ENCODE measurements around the gene GLIS2.

GLIS2 gene

GRCh38 chr16:4361033-4361943, 45.4 kb downstream of the GLIS2 start:
- Histone ChIP-seq H2AFZ (ENCODE audit: low read depth, low read length) (no peak overlapping the region), H3K27me3 (ENCODE audit: insufficient read depth, low read length) (no peaks in the 10 kb centered on the region), H3K9me3 (ENCODE audit: low read length) (no peaks in the 10 kb centered on the region)

GRCh38 chr16:4361944-4362311, 46.1 kb downstream of the GLIS2 start:
- Histone ChIP-seq H3K4me1 (ENCODE audit: insufficient read depth, low read length) (no peaks in the 10 kb centered on the region), H3K4me3 (ENCODE audit: low read length) (no peak overlapping the region), H2AFZ (ENCODE audit: low read depth, low read length) (no peak overlapping the region), H3K9me3 (ENCODE audit: low read length) (no peaks in the 10 kb centered on the region), H3K36me3 (ENCODE audit: insufficient read depth, low read length) (peaks cover 8% of the 10 kb centered on the region), H3K27me3 (ENCODE audit: insufficient read depth, low read length) (no peaks in the 10 kb centered on the region)

More at GRCh38 chr16:4361033-4361943, 45.4 kb downstream of the GLIS2 start:
- Histone ChIP-seq H3K4me3 (ENCODE audit: low read length) (no peak overlapping the region), H3K36me3 (ENCODE audit: insufficient read depth, low read length) (peaks cover 8% of the 10 kb centered on the region), H3K4me1 (ENCODE audit: insufficient read depth, low read length) (no peaks in the 10 kb centered on the region)

DNA sequence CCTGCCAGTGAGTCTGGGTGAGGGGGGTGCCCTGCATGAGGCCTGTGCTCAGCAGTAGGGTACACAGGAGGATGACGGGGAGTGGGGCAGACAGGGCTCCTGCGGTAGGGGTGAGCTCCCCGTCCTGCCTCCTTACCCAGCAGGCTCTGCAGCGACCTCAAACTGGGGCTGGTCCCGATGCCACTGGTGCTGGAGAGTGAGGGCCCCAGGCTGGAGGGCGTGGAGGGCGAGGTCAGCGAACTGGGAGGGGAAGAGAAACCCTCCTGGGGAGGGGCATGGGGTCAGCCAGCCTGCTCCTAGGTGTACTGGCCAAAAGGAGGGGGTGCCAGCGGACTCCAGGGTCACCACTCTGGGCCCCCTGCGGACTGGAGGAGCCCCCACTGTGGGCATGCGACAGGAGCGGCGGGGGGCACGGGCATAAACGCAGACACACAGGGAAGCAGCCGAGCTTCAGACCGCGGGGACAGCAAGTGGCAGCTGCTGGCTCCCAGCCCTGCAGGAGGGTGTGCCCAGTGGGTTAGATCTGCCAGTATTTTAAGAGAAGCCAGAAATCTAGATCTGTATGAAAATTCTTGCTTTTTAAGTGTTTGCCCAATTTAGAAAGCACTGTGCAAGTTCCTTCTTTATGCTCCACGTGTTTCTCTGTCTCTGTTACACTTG, 46.7 kb downstream of the GLIS2 start:
- Histone ChIP-seq H2AFZ (ENCODE audit: low read depth, low read length) (no peak overlapping the region), H3K27me3 (ENCODE audit: insufficient read depth, low read length) (no peaks in the 10 kb centered on the region), H3K4me3 (ENCODE audit: low read length) (no peak overlapping the region), H3K36me3 (ENCODE audit: insufficient read depth, low read length) (peaks cover 8% of the 10 kb centered on the region), H3K4me1 (ENCODE audit: insufficient read depth, low read length) (no peaks in the 10 kb centered on the region), H3K9me3 (ENCODE audit: low read length) (no peaks in the 10 kb centered on the region)

GRCh38 chr16:4364196-4365013, 48.5 kb downstream of the GLIS2 start:
- Histone ChIP-seq H3K27me3 (ENCODE audit: insufficient read depth, low read length) (no peaks in the 10 kb centered on the region), H2AFZ (ENCODE audit: low read depth, low read length) (no peak overlapping the region), H3K4me3 (ENCODE audit: low read length) (no peak overlapping the region), H3K4me1 (ENCODE audit: insufficient read depth, low read length) (no peaks in the 10 kb centered on the region), H3K36me3 (ENCODE audit: insufficient read depth, low read length) (peaks cover 4% of the 10 kb centered on the region), H3K9me3 (ENCODE audit: low read length) (no peaks in the 10 kb centered on the region)

DNA sequence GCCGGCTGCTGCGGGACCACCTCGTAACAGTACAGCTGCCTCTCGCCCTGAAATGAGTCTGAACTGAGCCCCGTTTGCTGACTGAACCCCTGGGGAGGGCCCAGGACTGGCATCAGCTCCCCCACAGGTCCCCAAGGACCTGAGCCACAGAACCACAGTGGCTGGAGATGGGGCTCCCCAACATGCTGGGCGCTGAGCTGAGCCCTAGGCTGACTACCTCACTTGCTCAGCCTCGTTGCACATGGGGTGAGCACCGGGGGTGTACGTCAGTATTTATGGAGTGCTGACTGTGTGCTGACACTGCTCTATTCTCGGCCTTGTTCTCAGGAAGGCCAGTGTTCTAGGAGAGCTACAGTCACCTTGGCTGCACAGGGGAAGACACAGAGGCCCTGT, 49.1 kb downstream of the GLIS2 start:
- H3K9me3 ChIP-seq (ENCODE audit: low read length), result no peaks in the 10 kb centered on the region
- H3K36me3 ChIP-seq (ENCODE audit: insufficient read depth, low read length), result peaks cover 4% of the 10 kb centered on the region
- H2AFZ ChIP-seq (ENCODE audit: low read depth, low read length), result no peak overlapping the region
- no peak overlapping the region for H3K4me3 ChIP-seq (ENCODE audit: low read length)
- H3K4me1 ChIP-seq (ENCODE audit: insufficient read depth, low read length), result no peaks in the 10 kb centered on the region
- H3K27me3 ChIP-seq (ENCODE audit: insufficient read depth, low read length), result no peaks in the 10 kb centered on the region

DNA sequence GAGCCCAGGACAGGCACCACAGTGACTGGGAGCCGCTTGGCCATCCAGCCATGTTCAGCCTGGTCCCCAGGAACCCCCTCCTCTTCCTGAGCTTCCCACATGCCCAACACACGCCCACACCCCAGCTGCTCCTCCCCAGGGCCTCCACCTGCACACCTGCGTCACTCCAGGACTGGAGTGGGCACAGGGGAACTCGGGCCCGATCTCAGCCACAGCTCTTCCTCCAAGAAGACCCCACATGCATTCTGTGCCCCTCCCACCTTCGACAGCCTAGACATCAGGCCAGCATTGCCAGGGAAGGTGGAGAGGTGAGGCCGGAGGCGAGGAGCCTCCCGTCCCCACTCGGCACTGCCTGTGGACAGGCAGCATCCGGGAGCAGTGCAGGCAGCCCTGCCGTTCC, 49.7 kb downstream of the GLIS2 start:
- peaks cover 4% of the 10 kb centered on the region for H3K36me3 ChIP-seq (ENCODE audit: insufficient read depth, low read length)
- H3K4me1 ChIP-seq (ENCODE audit: insufficient read depth, low read length), result peaks cover 2% of the 10 kb centered on the region
- no peaks in the 10 kb centered on the region for H3K27me3 ChIP-seq (ENCODE audit: insufficient read depth, low read length)
- H3K9me3 ChIP-seq (ENCODE audit: low read length), result no peaks in the 10 kb centered on the region
- no peak overlapping the region for H3K4me3 ChIP-seq (ENCODE audit: low read length)
- H2AFZ ChIP-seq (ENCODE audit: low read depth, low read length), result no peak overlapping the region

GRCh38 chr16:4366016-4366415, 50.1 kb downstream of the GLIS2 start:
- no peaks in the 10 kb centered on the region for H3K9me3 ChIP-seq (ENCODE audit: low read length)
- no peak overlapping the region for H2AFZ ChIP-seq (ENCODE audit: low read depth, low read length)
- H3K4me3 ChIP-seq (ENCODE audit: low read length), result no peak overlapping the region
- H3K27me3 ChIP-seq (ENCODE audit: insufficient read depth, low read length), result no peaks in the 10 kb centered on the region
- H3K36me3 ChIP-seq (ENCODE audit: insufficient read depth, low read length), result peaks cover 4% of the 10 kb centered on the region
- H3K4me1 ChIP-seq (ENCODE audit: insufficient read depth, low read length), result peaks cover 6% of the 10 kb centered on the region

DNA sequence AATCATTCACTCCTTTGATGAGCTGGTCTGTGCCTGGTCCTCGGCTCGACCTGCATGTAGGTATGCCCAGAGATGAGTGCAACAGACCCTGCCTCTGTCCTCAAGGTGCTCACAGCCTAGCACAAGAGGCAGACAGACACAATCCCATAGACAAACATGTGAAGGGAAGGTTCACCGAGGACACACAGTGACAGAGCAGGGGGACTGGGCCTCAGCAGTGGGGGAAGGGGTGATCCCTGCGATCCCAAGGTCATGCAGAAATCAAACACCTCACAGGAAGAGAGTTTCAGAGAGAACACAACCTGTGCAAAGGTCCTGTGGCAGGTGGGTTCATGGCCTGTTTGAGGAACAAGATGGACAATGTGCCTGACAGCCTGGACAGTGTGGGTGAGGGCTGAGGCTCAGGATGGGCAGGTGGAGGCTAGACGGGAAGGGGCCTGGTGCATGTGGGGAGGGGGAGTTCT, 51.6 kb downstream of the GLIS2 start:
- H3K9me3 ChIP-seq (ENCODE audit: low read length), result no peaks in the 10 kb centered on the region

DNA sequence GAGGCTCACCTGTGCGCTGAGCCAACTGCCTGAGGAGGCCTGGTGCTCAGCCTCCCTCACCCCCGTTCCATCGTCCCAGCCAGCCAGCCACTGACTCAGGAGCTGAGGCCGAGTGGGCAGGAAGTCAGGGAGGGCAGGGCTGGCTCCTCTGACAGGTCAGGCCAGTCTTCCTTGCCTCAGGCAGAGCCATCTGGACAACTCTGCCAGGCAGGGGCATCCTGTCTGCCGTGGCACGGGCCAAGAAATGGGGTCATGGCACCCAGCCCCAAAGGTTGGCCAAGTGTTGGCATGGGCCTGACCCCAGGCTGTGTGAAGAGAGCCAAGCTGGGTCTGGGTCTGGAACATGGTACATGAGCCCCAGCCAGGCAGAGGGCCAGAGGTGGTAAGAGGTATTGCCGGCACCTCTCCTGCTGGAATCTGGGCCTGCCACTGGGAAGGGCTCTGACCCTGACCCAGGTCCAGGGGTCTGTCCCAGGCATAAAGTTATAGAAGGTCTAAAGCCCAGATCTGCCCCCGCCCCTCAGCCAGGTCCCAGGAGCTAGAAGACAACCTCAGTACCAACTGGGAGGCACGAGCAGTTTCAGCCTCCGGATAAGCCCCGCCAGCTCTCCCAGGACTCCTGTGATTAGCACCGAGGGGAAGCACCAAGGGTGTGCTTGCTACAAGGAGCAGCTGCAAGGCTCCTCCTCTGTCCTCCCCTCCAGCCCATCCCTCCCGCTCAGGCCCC, 53.3 kb downstream of the GLIS2 start:
- Histone ChIP-seq H3K4me1 (ENCODE audit: insufficient read depth, low read length) (peaks cover 31% of the 10 kb centered on the region), H3K4me3 (ENCODE audit: low read length) (no peak overlapping the region), H2AFZ (ENCODE audit: low read depth, low read length) (no peak overlapping the region), H3K27me3 (ENCODE audit: insufficient read depth, low read length) (no peaks in the 10 kb centered on the region), H3K36me3 (ENCODE audit: insufficient read depth, low read length) (no peaks in the 10 kb centered on the region), H3K9me3 (ENCODE audit: low read length) (no peaks in the 10 kb centered on the region)

More for the DNA sequence above, 51.6 kb downstream of the GLIS2 start:
- H3K27me3 ChIP-seq (ENCODE audit: insufficient read depth, low read length), result no peaks in the 10 kb centered on the region
- no peaks in the 10 kb centered on the region for H3K36me3 ChIP-seq (ENCODE audit: insufficient read depth, low read length)
- H3K4me3 ChIP-seq (ENCODE audit: low read length), result no peak overlapping the region
- peaks cover 14% of the 10 kb centered on the region for H3K4me1 ChIP-seq (ENCODE audit: insufficient read depth, low read length)
- H2AFZ ChIP-seq (ENCODE audit: low read depth, low read length), result no peak overlapping the region

- H3K36me3 ChIP-seq (ENCODE audit: insufficient read depth, low read length), result no peaks in the 10 kb centered on the region
- no peaks in the 10 kb centered on the region for H3K9me3 ChIP-seq (ENCODE audit: low read length)
- H3K4me3 ChIP-seq (ENCODE audit: low read length), result no peak overlapping the region
- no peaks in the 10 kb centered on the region for H3K27me3 ChIP-seq (ENCODE audit: insufficient read depth, low read length)
- peaks cover 37% of the 10 kb centered on the region for H3K4me1 ChIP-seq (ENCODE audit: insufficient read depth, low read length)
- H2AFZ ChIP-seq (ENCODE audit: low read depth, low read length), result no peak overlapping the region
These were observed 54.3 kb downstream of the GLIS2 start for GRCh38 chr16:4370151-4370550.

DNA sequence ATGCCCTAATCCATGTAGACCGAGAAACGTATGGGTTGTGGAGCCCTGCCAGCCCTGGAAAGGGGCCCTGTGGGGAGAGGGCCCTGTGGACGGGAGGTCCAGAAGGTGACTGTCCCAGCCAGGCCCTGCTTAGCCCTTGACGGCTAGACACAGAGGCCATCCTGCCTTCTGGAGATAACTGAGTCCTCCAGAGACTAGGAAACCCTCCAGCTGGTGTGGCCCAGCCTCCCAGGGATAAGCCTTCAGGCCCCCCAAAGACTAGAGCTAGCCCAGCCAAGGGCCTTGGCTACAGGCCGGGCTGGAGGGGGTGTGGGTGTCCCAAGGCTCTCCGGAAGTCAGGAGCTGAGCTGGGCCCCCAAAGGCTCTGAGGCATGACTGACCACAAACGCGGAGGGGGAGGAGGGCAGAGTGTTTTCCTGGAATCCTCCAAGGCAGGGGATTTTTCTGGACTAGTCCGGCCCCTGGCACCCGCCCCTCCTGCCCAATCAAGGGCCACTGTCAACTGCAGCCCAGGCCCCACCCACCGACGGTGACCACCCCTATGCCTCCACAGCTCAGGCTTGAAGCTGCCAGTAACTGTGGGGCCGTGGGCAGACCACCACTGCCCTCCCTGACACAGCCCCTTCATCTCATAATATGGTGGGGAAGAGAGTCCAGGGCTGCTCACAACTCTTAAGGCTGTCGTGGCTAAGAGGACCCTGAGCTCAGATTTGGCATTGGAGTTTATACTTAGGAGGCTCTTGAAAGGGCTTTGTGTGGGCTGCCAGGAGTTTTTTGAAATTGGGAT, 54.9 kb downstream of the GLIS2 start:
- Histone ChIP-seq H3K27me3 (ENCODE audit: insufficient read depth, low read length) (no peaks in the 10 kb centered on the region), H2AFZ (ENCODE audit: low read depth, low read length) (no peak overlapping the region), H3K36me3 (ENCODE audit: insufficient read depth, low read length) (no peaks in the 10 kb centered on the region), H3K9me3 (ENCODE audit: low read length) (no peaks in the 10 kb centered on the region), H3K4me3 (ENCODE audit: low read length) (no peak overlapping the region), H3K4me1 (ENCODE audit: insufficient read depth, low read length) (peaks cover 37% of the 10 kb centered on the region)
